ENCODE data around the gene TPH1.

The TPH1 gene

GRCh38 chr11:18088966-18089365 lies 42.9 kb upstream of the TPH1 start:
- H3F3A ChIP-seq (ENCODE audit: low read depth) = no peaks in the 10 kb centered on the region
- H2AFZ ChIP-seq (ENCODE audit: low read length) = no peak overlapping the region
- H3K4me1 ChIP-seq (ENCODE audit: insufficient read depth, low read length, poor library complexity, severe bottlenecking) = no peaks in the 10 kb centered on the region
- H3K79me2 ChIP-seq (ENCODE audit: insufficient read depth, low read length) = no peaks in the 10 kb centered on the region
- no peak overlapping the region for H3K9ac ChIP-seq (ENCODE audit: low read depth, low read length, poor library complexity, severe bottlenecking)
- H4K20me1 ChIP-seq (ENCODE audit: insufficient read depth, low read length, poor library complexity, severe bottlenecking) = peaks cover 3% of the 10 kb centered on the region
- no peaks in the 10 kb centered on the region for H3K9me2 ChIP-seq (replicated peaks; ENCODE audit: low read depth, low read length)
- no peak overlapping the region for H3K4me3 ChIP-seq (ENCODE audit: low read length, poor library complexity, severe bottlenecking)
- H3K36me3 ChIP-seq (ENCODE audit: insufficient read depth, low read length) = peaks cover 87% of the 10 kb centered on the region
- TF ChIP-seq, protein P1, sequence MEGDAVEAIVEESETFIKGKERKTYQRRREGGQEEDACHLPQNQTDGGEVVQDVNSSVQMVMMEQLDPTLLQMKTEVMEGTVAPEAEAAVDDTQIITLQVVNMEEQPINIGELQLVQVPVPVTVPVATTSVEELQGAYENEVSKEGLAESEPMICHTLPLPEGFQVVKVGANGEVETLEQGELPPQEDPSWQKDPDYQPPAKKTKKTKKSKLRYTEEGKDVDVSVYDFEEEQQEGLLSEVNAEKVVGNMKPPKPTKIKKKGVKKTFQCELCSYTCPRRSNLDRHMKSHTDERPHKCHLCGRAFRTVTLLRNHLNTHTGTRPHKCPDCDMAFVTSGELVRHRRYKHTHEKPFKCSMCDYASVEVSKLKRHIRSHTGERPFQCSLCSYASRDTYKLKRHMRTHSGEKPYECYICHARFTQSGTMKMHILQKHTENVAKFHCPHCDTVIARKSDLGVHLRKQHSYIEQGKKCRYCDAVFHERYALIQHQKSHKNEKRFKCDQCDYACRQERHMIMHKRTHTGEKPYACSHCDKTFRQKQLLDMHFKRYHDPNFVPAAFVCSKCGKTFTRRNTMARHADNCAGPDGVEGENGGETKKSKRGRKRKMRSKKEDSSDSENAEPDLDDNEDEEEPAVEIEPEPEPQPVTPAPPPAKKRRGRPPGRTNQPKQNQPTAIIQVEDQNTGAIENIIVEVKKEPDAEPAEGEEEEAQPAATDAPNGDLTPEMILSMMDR (conservative IDR thresholded peaks at IDR 0.05; ENCODE audit: low read length) = no peak
- no peak for TF ChIP-seq EZH2phosphoT487 (IDR thresholded peaks at IDR 0.05; ENCODE audit: borderline replicate concordance)
- H3K4me2 ChIP-seq (ENCODE audit: low read depth, low read length, poor library complexity, severe bottlenecking) = no peak overlapping the region
- H3K9me3 ChIP-seq (ENCODE audit: insufficient read depth, low read depth, low read length) = no peaks in the 10 kb centered on the region
- no peaks in the 10 kb centered on the region for H3K27me3 ChIP-seq (ENCODE audit: insufficient read depth, low read length, poor library complexity, severe bottlenecking)

DNA sequence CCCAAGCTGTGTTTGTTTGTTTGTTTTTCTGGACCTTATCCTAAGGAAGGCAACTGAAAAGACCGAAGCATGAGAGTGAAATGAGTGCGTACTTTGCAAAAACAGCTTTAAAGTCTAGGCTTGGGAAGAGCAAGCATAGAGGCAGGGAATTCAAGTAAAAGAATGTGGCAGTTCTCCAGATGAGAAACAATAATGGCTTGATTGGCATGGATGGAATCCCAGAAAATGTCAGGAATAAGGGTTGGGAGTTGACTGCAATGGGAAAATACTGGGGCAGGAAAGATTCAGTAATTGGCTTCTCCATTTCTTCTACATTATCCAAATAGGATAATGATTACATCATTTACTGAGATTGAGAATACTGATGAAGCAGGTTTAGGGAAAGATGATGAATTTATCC lies 42.3 kb upstream of the TPH1 start:
- H3K27me3 ChIP-seq (ENCODE audit: insufficient read depth, low read length, poor library complexity, severe bottlenecking) = no peaks in the 10 kb centered on the region
- H2AFZ ChIP-seq (ENCODE audit: low read length) = no peak overlapping the region

GRCh38 chr11:18081551-18081950 lies 35.5 kb upstream of the TPH1 start:
- Histone ChIP-seq H2AFZ (ENCODE audit: low read length) (no peak overlapping the region), H3K36me3 (ENCODE audit: insufficient read depth, low read length) (peaks cover 52% of the 10 kb centered on the region), H4K20me1 (ENCODE audit: insufficient read depth, low read length, poor library complexity, severe bottlenecking) (no peaks in the 10 kb centered on the region), H3K79me2 (ENCODE audit: insufficient read depth, low read length) (no peaks in the 10 kb centered on the region), H3K27me3 (ENCODE audit: insufficient read depth, low read length, poor library complexity, severe bottlenecking) (no peaks in the 10 kb centered on the region), H3K4me1 (ENCODE audit: insufficient read depth, low read length, poor library complexity, severe bottlenecking) (no peaks in the 10 kb centered on the region), H3F3A (ENCODE audit: low read depth) (no peaks in the 10 kb centered on the region), H3K4me2 (ENCODE audit: low read depth, low read length, poor library complexity, severe bottlenecking) (no peak overlapping the region), H3K9me3 (ENCODE audit: insufficient read depth, low read depth, low read length) (no peaks in the 10 kb centered on the region), H3K9me2 (replicated peaks; ENCODE audit: low read depth, low read length) (no peaks in the 10 kb centered on the region), H3K4me3 (ENCODE audit: low read length, poor library complexity, severe bottlenecking) (no peak overlapping the region), H3K9ac (ENCODE audit: low read depth, low read length, poor library complexity, severe bottlenecking) (no peak overlapping the region)
- no peak for TF ChIP-seq EZH2phosphoT487 (IDR thresholded peaks at IDR 0.05; ENCODE audit: borderline replicate concordance)
- TF ChIP-seq, protein P1 (conservative IDR thresholded peaks at IDR 0.05; ENCODE audit: low read length) = no peak

More for the DNA sequence above, 42.3 kb upstream of the TPH1 start:
- H3K4me1 ChIP-seq (ENCODE audit: insufficient read depth, low read length, poor library complexity, severe bottlenecking) = no peaks in the 10 kb centered on the region
- H4K20me1 ChIP-seq (ENCODE audit: insufficient read depth, low read length, poor library complexity, severe bottlenecking) = peaks cover 3% of the 10 kb centered on the region
- no peak overlapping the region for H3K9ac ChIP-seq (ENCODE audit: low read depth, low read length, poor library complexity, severe bottlenecking)
- no peaks in the 10 kb centered on the region for H3F3A ChIP-seq (ENCODE audit: low read depth)
- H3K4me3 ChIP-seq (ENCODE audit: low read length, poor library complexity, severe bottlenecking) = no peak overlapping the region
- H3K79me2 ChIP-seq (ENCODE audit: insufficient read depth, low read length) = no peaks in the 10 kb centered on the region
- H3K9me2 ChIP-seq (replicated peaks; ENCODE audit: low read depth, low read length) = no peaks in the 10 kb centered on the region
- no peak overlapping the region for H3K4me2 ChIP-seq (ENCODE audit: low read depth, low read length, poor library complexity, severe bottlenecking)
- TF ChIP-seq, protein P1 (conservative IDR thresholded peaks at IDR 0.05; ENCODE audit: low read length) = no peak
- TF ChIP-seq EZH2phosphoT487 (IDR thresholded peaks at IDR 0.05; ENCODE audit: borderline replicate concordance) = no peak
- peaks cover 81% of the 10 kb centered on the region for H3K36me3 ChIP-seq (ENCODE audit: insufficient read depth, low read length)
- H3K9me3 ChIP-seq (ENCODE audit: insufficient read depth, low read depth, low read length) = no peaks in the 10 kb centered on the region

Measured in Loucy (cell line).